GM19043 (cell line): ENCODE data around the gene PRKACG.
A peak's percentile ranks its signal among the peaks of the same experiment; 100 is the strongest.

Experiments used
- ATAC-seq: cut with Tn5 transposase; IDR thresholded peaks from one replicate; pipeline ENCODE4 v1.9.1; 2021; ENCODE audit warnings: low read depth; ENCODE audit not compliant: unreplicated experiment

The PRKACG gene

DNA sequence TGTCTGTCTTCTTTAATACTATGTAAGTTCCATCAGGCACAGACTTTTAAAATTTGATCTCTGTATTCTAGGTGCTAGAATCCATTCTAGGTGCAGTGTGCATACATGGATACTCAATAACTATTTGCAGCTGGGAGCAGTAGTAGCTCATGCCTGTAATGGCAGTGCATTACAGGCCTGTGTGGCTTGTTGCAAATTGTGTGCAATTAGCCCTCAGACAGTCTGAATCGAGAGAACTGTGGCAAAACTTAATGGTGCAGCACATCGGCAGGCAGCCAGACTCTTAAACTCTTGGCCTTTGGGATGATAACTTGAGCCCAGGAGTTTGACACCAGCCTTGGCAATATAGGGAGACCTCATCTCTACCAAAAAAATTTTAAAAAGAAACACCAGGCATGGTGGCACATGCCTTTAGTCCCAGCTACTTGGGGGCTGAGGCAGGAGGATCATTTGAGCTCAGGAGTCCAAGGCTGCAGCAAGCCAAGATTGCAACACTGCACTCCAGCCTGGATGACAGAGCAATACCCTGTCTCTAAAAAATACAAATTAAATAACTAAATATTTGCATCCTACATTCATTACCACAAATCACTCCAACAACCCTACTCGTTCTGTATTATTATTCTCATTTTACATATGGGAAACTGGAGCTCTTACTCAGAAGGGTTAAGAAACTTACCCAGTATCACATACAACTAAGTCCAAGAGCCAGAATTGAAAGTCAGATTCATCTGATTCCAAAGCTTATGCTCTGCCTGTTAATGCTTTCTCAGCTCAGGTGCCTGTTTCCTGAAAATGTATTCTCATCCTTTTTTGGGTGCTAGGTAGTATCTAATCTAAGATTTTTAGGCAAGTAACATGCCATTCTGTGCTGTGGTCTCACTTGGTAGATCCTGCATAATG, 30.1 kb downstream of the PRKACG start:
- no peak for ATAC-seq

DNA sequence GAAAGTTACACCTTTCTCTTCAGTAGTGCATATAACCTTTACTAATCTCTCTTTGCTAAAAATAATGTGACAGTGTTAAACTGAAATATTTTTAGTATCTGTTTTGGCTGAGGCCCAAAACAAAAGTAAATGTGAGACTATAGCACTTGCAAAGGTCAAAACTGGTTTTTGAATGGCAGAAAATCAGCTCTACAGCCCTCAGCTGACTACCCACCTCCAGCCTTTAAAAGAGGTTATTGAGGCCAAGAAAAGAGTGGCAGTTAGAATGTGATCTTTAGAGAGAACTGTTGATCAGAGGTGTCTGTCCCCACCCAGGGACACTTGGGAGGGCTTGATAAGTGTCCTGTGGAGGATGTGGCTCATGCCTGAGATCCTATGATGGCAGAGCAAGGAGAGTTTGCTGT, 30.9 kb downstream of the PRKACG start:
- peak; percentile 34 for ATAC-seq

DNA sequence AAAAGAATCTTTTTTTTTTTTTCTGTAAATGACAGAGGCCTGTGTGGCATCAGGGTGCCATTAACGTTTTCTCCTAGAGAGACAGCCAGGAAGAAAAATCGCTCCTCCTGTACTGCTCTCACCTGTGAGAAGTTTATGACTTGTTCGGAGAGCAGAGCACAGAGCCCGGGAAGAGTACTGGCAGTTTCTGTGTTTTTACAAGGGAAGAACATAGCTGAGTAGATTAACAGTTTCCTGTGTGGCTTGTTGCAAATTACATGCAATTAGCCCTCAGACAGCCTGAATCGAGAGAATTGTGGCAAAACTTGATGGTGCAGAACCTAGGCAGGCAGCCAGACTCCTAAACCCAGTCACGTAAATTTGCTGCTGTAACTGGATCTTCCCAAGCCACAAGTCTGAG, 32.1 kb downstream of the PRKACG start:
- peak; percentile 43 for ATAC-seq

DNA sequence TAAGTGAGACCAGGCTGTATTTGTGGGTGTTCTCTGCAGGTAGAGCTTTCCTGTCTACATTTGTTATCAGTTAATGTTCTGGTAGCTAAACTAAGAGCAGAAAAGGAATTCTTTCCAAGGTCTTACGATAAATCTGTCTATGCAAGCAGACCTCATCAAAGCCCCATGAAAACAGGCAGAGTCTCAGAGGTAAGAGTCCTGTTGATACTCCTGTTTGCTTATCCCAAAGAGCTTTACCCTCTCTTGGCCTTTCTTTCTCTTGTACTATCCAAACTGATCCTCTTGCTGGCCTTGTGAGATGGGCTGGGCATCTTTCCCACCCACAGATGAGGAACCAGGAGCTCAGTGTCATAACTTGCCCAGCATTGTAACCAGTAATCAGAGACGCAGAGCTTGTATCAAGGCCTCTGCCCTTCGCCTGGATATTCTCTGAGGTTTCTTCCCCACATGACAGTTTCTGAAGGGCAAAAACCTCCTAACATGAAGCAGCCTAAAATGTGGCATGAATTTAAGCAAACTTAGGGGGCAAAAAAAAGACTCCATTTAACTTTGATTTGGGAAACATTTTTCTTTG, 33.5 kb downstream of the PRKACG start:
- ATAC-seq, result no peak

- ATAC-seq, result no peak
These were observed 34.2 kb downstream of the PRKACG start for GRCh38 chr9:68979538-68980314.

GRCh38 chr9:68978501-68978900, 35.4 kb downstream of the PRKACG start:
- no peak for ATAC-seq

DNA sequence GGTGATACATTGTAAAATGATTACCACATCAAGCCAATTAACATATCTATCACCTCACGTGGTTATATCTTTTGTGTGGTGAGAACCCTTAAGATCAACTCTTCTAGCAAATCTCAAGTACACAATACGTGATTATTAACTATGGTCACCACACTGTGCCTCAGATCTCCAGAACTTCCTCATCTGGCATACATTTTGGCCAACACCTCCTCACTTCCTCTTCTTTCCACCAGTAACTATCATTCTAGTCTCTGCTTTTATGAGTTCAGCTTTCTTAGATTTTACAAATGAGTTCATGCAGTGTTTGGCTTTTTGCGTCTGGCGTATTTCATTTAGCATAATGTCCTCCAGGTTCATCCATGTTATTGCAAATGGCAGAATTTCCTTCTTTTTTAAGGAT, 35.8 kb downstream of the PRKACG start:
- peak; percentile 28 for ATAC-seq

GRCh38 chr9:68975365-68976043, 38.4 kb downstream of the PRKACG start:
- ATAC-seq, result no peak

GRCh38 chr9:68974901-68975300, 39.0 kb downstream of the PRKACG start:
- no peak for ATAC-seq

DNA sequence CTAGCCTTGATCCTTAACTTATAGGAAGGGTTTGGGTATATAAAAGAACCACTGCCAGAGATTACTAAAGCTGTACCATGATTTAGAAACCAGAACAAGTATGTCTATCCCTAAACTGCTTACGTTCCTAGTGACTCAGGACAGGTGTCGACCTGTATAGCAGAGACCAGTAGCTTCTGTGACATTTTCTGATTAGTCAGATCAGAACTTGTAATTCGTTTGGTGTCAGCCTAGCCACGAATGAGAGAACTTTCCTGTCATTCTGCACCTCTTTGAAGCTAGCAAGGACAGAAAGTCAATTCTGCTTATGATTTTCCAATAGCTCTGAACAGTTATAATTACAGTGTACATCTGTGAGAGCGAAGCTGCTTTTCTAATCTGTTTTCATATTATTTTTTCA, 39.5 kb downstream of the PRKACG start:
- peak; percentile 80 for ATAC-seq

DNA sequence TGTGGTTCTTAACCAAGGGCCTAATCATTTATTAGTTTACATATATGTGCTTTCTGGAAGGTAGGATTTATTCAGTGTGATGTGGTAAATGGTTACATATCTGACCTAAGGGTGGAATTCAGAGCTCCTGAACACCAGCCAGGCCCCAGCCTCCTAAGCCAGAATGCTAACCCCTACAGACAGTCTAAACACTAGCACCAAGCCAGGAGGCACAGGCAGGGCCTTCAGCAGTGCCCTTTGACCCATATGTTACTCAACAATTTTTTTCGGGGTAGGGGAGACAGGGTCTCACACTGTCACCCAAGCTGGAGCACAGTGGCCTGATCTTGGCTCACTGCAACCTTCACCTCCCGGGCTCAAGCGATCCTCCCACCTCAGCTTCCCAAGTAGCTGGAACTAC, 40.3 kb downstream of the PRKACG start:
- ATAC-seq, result no peak

DNA sequence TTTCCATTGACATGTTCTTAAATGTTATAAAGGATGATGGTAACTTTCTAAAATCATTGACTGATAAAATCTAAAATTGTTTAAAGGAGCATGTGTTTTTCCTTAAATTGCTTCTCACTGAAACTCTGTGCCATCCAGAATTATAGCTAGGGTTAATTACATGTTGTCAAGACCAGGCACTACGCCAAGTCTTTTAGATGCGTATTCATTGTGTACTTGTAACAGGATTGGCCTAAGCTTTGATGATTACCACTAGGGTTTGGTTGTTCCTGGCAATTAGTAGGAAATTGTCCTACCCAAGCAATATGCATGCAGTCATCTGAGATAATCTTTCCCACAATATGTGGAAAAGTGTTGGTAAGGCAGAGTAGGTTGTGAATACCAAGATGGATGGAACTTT, 43.8 kb downstream of the PRKACG start:
- ATAC-seq, result no peak

GRCh38 chr9:68969538-68969937, 44.4 kb downstream of the PRKACG start:
- no peak for ATAC-seq

- no peak for ATAC-seq
These were observed 46.1 kb downstream of the PRKACG start for GRCh38 chr9:68967800-68968199.

DNA sequence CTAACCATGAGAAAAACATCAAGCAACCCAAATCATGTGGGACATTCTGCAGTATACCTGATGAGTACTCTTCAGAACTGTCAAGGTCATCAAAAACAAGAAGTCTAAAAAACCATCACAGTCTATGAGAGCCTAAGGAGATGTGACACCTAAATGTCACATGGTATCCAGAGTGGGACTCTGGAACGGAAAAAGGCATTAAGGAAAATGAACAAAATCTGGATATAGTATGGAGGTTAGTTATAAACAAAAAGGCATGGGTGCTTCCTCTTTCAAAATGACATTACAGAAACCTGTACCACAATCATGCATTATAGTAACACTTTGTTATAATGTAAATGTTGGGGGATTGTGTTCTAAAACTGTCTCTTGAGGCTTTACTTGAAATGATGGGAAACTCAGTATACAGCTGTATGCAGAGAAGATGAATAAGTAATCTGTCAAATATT, 47.4 kb downstream of the PRKACG start:
- peak; percentile 79 for ATAC-seq

GRCh38 chr9:68964765-68965164, 49.1 kb downstream of the PRKACG start:
- ATAC-seq, result no peak

DNA sequence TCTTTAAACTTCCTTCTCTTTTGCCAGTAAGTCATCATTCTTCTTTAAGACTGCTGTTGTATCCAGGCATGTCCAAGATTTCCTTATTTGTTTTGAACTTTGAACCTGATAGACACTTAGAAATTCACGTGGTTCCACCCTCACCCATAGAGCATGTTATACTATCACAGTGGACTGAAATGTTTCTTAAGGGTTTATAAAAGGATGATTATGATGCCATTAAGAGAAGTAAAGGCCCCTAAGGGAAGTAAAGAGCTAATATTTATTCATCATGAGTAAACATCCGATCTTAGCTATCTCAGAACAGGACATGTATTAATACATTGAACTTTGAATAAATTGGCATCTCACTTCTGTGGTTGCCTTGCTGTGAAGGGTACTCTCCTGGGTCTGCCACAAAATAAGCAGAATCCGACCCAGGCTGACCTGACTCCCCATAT, 49.8 kb downstream of the PRKACG start:
- no peak for ATAC-seq

DNA sequence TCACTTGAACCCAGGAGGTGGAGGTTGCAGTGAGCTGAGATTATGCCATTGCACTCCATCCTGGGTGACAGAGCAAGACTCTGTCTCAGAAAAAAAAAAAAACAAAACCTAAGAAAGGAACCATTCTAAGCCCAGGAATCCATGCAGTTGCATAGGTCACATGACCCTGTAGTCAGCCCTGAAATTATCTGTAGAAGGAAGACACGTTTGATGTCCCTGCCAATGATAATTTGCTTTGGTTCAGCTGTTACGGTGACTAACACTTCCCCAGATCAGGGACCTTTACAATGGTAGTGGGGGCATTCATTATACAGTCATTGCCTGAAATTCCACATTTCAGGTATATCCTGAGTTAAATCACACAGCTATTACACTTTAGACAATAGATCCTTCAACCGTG, 50.5 kb downstream of the PRKACG start:
- no peak for ATAC-seq
